NCI-H2171 treated with DMSO at 0.1 percent for 48 hours (cell line): ENCODE data around the gene PRKAR2A.

Source experiments
- DNase-seq: peaks from one replicate; lab custom pipeline; 2025; lab: John Stamatoyannopoulos, UW

Gene PRKAR2A

GRCh38 chr3:48847504-48848423, at the start of gene PRKAR2A:
TSS of gene PRKAR2A (minus strand) at chr3:48847874. CDS start at chr3:48847596, 278 bp downstream.
- peak; percentile 35 for DNase-seq

- DNase-seq: no peak
These were observed 49.3 kb upstream of the PRKAR2A start for GRCh38 chr3:48896936-48897335.

GRCh38 chr3:48894516-48894915, 46.8 kb upstream of the PRKAR2A start:
- no peak for DNase-seq

GRCh38 chr3:48891606-48892005, 43.9 kb upstream of the PRKAR2A start:
- DNase-seq: no peak

GRCh38 chr3:48885753-48886152, 38.1 kb upstream of the PRKAR2A start:
- no peak for DNase-seq

- no peak for DNase-seq
These were observed 34.0 kb upstream of the PRKAR2A start for GRCh38 chr3:48881652-48882114.

- no peak for DNase-seq
These were observed 33.3 kb upstream of the PRKAR2A start for GRCh38 chr3:48881006-48881405.

GRCh38 chr3:48879994-48880377, 32.3 kb upstream of the PRKAR2A start:
- DNase-seq: no peak

- DNase-seq: no peak
These were observed 31.8 kb upstream of the PRKAR2A start for GRCh38 chr3:48879307-48879993.

- no peak for DNase-seq
These were observed 30.0 kb upstream of the PRKAR2A start for GRCh38 chr3:48877671-48878070.

- no peak for DNase-seq
These were observed 15.4 kb upstream of the PRKAR2A start for GRCh38 chr3:48863122-48863521.

- DNase-seq: no peak
These were observed 11.5 kb upstream of the PRKAR2A start for GRCh38 chr3:48859206-48859605.

GRCh38 chr3:48858709-48859108, 11.0 kb upstream of the PRKAR2A start:
- DNase-seq: no peak

- DNase-seq: no peak
These were observed 10.0 kb upstream of the PRKAR2A start for GRCh38 chr3:48857641-48858040.

GRCh38 chr3:48856469-48856868, 8.8 kb upstream of the PRKAR2A start:
- peak; percentile 24 for DNase-seq

GRCh38 chr3:48855681-48856447, 8.2 kb upstream of the PRKAR2A start:
- DNase-seq: peak; percentile 24

GRCh38 chr3:48852151-48852550, 4.5 kb upstream of the PRKAR2A start:
- no peak for DNase-seq

- DNase-seq: peak; percentile 16
These were observed 3.7 kb upstream of the PRKAR2A start for GRCh38 chr3:48851407-48851806.

- no peak for DNase-seq
These were observed 1.3 kb upstream of the PRKAR2A start for GRCh38 chr3:48848816-48849515.

- peak; percentile 76 for DNase-seq
These were observed 596 bp downstream of the PRKAR2A start for GRCh38 chr3:48847053-48847503.

- DNase-seq: no peak
These were observed 2.5 kb downstream of the PRKAR2A start for GRCh38 chr3:48845170-48845569.

- DNase-seq: no peak
These were observed 10.5 kb downstream of the PRKAR2A start for GRCh38 chr3:48837163-48837562.
